Ovary (tissue), 9 donors: ENCODE data around the gene ABTB2. TPM values are rescaled to one million over a fixed set of nuclear protein-coding genes. Genes with fewer than 3 reads are reported as not detected.

Experiments used
- DNase-seq, 5 donors: peaks; one replicate each; pipeline ENCODE4 v3.0.0-alpha.2; 2019 to 2020
- H3K27ac ChIP-seq, 2 donors: fragments of 200-600 bp; one replicate each; pipeline versions ENCODE4 v1.5.1 to v1.8.0; 2019 to 2022
- H3K27me3 ChIP-seq: fragments of 200-600 bp; one replicate; pipeline ENCODE4 v1.8.0; 2022
- H3K36me3 ChIP-seq: fragments of 200-600 bp; sonication (generic); one replicate; pipeline ENCODE4 v1.5.1; 2019
- H3K4me1 ChIP-seq: one replicate; pipeline ENCODE4 v1.8.1; 2013; ENCODE audit warnings: mild to moderate bottlenecking, moderate library complexity; ENCODE audit not compliant: insufficient read depth
- H3K4me3 ChIP-seq: fragments of 200-600 bp; sonication (generic); one replicate; pipeline ENCODE4 v1.5.1; 2017
- H3K9me3 ChIP-seq, 2 donors: fragments of 200-600 bp in 1 of 2; sonication (generic) in 1 of 2; one replicate each; pipeline versions ENCODE4 v1.5.1 to v1.8.1; 2013 to 2019; ENCODE audit warnings: mild to moderate bottlenecking in 1 of 2, moderate library complexity in 1 of 2
- CTCF ChIP-seq, 3 donors: fragments of 450-650 bp in 2 of 3; fragments of 200-600 bp in 1 of 3; IDR thresholded peaks; one replicate each; pipeline versions ENCODE4 v1.5.1 to v1.8.0; 2016 to 2022; ENCODE audit warnings: antibody characterized with exemption in 3 of 3, mild to moderate bottlenecking in 1 of 3
- EP300 ChIP-seq: sonication (generic); formaldehyde crosslinking; IDR thresholded peaks from one replicate; pipeline ENCODE4 v1.6.1; 2017; ENCODE audit warnings: antibody characterized with exemption
- POLR2A ChIP-seq: fragments of 450-650 bp; IDR thresholded peaks from one replicate; pipeline ENCODE4 v1.6.1; 2017; ENCODE audit warnings: antibody characterized with exemption, mild to moderate bottlenecking, moderate library complexity
- WGBS, 3 donors: extraction: QIAGEN DNeasy Blood & Tissue Kit in 1 of 3; methylation state at CpG; one replicate each; pipeline versions ENCODE4 v1.1.5 to v1.1.7; 2013 to 2017; 5-methylcytosine and 5-hydroxymethylcytosine counted together
- intact Hi-C, 4 donors: fragments of 100-400 bp; cut with DNase I; formaldehyde crosslinking; loops; one replicate each; pipeline versions ENCODE4 v1.11.0 to v1.15.1; 2022 to 2023
- polyA plus RNA-seq, 2 donors: library from polyadenylated mRNA; stranded (reverse); fragments of 200-250 nt in 1 of 2; fragments of 350-450 nt in 1 of 2; fragmentation: Illumina TruSeq in 1 of 2; extraction: RNeasy Lipid Tissue Mini Kit (QIAGEN cat#74804) in 1 of 2; gene quantifications; one replicate each; pipeline ENCODE4 v1.2.3, GENCODE V29; 2013 to 2014
- total RNA-seq, 7 donors: library from RNA; depleted of rRNA in 2 of 7; stranded (reverse); fragments of >200 nt in 2 of 7; fragmentation: NEBNext Ultra II Directional in 3 of 7; extraction: Animal tissue kit (Norgen Biotek cat#: 25700) in 3 of 7; gene quantifications; one replicate each; pipeline versions ENCODE4 v1.1.0 to v1.2.4, GENCODE V29; 2016 to 2023
- donor health status: DM: no; HTN: no; CAD: no; lungs with moderate emphysema.
- donor health status: DM: no; HTN: no; CAD: no.
- donor health status: Bipolar disorder and iron deficiency.
- donor health status: DM: yes; HTN: yes; CAD: no.
- donor health status: DM: no; HTN: no; CAD: no.
- donor health status: DM: yes; HTN: yes; CAD: no.

Gene ABTB2
- total and polyA plus RNA-seq, 9 donors, result 1.2 to 7.2 (median 2.6) TPM

- 73 to 79% (median 77%) methylated on average over 8 of the region's 8 CpGs for WGBS, 3 donors
- H3K4me1 ChIP-seq, result no peaks in the 10 kb centered on the region
- DNase-seq, result no peak
- no peak overlapping the region for H3K27ac ChIP-seq
- H3K4me3 ChIP-seq, result no peak overlapping the region
- no peaks in the 10 kb centered on the region for H3K27me3 ChIP-seq
- no peaks in the 10 kb centered on the region for H3K9me3 ChIP-seq
- intact Hi-C loops, result no loop called here
- no peak for TF ChIP-seq EP300
- no peak for TF ChIP-seq POLR2A
- no peak for TF ChIP-seq CTCF (IDR thresholded peaks at IDR 0.05)
- H3K36me3 ChIP-seq, result no peaks in the 10 kb centered on the region
Observed at GRCh38 chr11:34308913-34309585, 48.8 kb downstream of the ABTB2 start.

GRCh38 chr11:34308049-34308912 lies 49.5 kb downstream of the ABTB2 start:
- Histone ChIP-seq H3K4me1 (no peaks in the 10 kb centered on the region), H3K4me3 (no peak overlapping the region), H3K27ac (no peak overlapping the region), H3K9me3 (no peaks in the 10 kb centered on the region), H3K27me3 (no peaks in the 10 kb centered on the region), H3K36me3 (no peaks in the 10 kb centered on the region)
- 85 to 90% (median 88%) methylated on average over 7 of the region's 7 CpGs for WGBS, 3 donors
- intact Hi-C loops, result no loop called here
- TF ChIP-seq CTCF (IDR thresholded peaks at IDR 0.05) (no peak), EP300 (no peak), POLR2A (no peak)
- no peak for DNase-seq

- Histone ChIP-seq H3K27me3 (no peaks in the 10 kb centered on the region), H3K9me3 (no peaks in the 10 kb centered on the region), H3K4me1 (no peaks in the 10 kb centered on the region), H3K36me3 (no peaks in the 10 kb centered on the region), H3K4me3 (no peak overlapping the region), H3K27ac (no peak overlapping the region)
- intact Hi-C loops, result no loop called here
- 86 to 95% (median 92%) methylated on average over 1 of the region's 1 CpG for WGBS, 3 donors
- TF ChIP-seq POLR2A (no peak), CTCF (IDR thresholded peaks at IDR 0.05) (no peak), EP300 (no peak)
- DNase-seq, result no peak
Observed at GRCh38 chr11:34305780-34306179, 52.0 kb downstream of the ABTB2 start.

- no peaks in the 10 kb centered on the region for H3K36me3 ChIP-seq
- no peaks in the 10 kb centered on the region for H3K4me1 ChIP-seq
- no peaks in the 10 kb centered on the region for H3K27me3 ChIP-seq
- TF ChIP-seq EP300, result no peak
- TF ChIP-seq POLR2A, result no peak
- no peak for TF ChIP-seq CTCF (IDR thresholded peaks at IDR 0.05)
- H3K9me3 ChIP-seq, result no peaks in the 10 kb centered on the region
- no peak overlapping the region for H3K4me3 ChIP-seq
- no peak for DNase-seq
- no peak overlapping the region for H3K27ac ChIP-seq
- 91 to 93% (median 92%) methylated on average over 7 of the region's 7 CpGs for WGBS, 3 donors
- intact Hi-C loops, result no loop called here
Observed at GRCh38 chr11:34305193-34305592, 52.6 kb downstream of the ABTB2 start.
